Measurements from ENCODE around the gene TNFAIP8L1.
A peak's percentile ranks its signal among the peaks of the same experiment; 100 is the strongest.

The TNFAIP8L1 gene

DNA sequence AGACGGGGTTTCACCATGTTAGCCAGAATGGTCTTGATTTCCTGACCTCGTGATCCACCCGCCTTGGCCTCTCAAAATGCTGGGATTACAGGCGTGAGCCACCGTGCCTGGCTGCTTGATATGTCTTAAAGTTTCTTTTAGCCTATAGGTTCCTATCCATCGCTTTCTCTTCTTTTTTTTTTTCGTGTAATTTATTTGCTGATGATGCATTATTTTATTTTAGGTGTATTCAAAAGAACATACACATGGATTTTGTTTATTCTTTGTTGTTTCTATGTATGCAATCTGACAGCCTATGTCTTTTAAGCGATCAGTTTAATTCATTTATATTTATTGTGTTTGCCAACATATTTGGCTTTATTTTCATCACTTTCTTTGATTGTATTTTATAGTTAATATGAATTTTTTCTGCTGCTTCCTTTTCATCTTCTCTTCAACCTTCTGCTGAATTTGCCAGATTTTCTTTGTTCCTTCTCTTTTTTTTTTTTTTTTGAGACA lies 26.0 kb upstream of the TNFAIP8L1 start:
- DNase-seq: no peak

DNA sequence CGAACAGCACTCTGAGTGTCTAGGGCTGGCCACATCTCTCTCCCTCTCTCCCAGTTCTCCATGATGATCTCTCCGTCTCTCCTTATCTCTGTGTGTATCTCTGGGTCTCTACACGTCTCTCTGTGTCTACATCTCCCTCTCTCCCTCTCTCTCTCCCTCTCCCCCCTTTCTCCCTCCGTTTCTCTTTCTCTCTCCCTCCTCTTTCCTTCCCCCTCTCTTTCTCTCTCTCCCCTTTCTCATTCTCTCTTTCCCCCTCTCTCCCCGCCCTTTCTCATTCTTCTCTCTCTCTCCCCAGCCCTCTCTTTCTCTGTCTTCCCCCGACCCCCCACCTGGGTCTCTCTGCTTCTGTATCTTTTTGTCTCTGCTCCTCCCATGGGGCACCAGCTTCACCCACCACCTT lies 21.3 kb upstream of the TNFAIP8L1 start:
- no peak for DNase-seq

DNA sequence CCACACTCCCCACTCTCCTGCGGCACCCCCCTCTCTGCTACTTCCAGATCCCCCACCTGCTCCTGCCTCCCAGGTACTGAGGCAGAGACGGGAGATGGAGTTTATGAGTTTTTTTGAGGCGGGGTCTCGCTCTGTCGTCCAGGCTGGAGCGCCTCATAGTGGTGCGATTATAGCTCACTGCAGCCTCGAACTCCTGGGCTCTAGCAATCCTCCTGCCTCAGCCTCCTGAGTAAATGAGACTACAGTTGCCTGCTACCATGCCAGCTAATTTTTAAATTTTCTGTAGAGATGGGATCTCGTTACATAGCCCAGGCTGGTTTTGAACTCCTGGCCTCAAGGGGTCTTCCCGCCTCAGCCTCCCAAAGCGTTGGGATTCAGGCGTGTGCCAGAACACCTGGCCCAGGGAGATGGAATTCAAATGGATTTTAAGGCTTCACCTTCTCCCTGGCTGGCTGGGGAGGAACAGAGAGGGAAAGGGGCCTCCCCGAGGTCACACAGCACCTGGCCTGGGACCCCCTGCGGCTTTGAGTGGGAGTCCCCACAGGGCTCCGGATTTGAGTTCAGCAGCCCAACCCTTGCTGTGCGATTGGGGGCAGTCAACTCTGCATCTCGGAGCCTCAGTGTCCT lies 19.5 kb upstream of the TNFAIP8L1 start:
- no peak for DNase-seq

DNA sequence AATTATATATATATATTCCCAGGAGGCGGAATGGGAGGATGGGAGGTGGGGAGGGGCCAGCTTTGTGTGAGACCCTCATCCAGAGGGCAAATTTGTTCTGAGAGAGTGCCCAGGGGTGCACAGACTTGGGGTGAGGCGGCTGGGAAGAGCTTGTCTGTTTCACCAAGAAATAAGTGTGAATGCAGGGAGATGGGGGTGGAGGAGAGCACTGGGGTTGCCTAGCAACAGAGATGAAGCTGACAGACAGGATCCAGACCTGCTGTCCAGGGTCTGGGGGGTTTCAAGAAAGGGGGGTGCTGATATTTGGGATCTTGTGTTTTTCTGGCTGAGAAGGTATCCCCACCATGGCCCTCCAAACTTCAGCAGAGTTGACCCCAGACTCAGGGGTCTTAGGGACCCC lies 18.6 kb upstream of the TNFAIP8L1 start:
- peak in 1 of 3 experiments; percentile 53 for DNase-seq

DNA sequence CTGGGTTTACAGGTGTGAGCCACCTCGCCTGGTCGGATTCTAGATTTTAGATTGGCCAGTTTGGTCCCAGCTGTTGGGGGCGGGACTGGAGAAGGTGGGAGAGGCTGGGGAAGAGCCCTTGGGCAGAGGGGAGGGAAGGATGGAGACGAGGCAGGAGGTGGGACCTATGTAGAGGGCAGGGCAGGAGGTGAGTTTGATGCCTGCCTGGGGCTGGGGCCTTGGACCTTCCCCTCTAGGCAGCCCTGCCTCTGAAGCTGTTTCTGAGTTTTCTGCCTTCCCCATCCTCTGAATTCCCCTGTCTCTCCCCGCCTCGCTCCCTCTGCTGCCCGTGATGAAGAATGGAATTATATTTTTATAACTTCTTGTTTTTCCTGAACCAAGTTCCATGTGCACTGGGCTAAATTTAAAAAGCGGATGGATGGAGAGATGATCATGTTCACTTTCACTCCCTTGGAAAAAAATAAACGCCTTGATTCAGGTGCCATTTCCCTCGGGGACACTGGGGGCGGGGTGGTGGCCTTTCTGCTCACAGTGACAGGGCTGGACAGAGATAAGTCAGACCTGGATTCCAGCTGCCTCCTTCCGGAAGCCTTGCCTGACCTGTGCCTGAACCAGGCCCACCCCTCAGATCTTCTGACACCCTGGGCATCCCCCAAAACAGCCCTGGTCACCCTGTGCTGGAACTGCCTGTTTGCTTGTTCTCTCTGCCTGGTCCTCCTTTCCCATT lies 16.5 kb upstream of the TNFAIP8L1 start:
- DNase-seq: peak in 2 of 3 experiments; percentile 25 to 58

DNA sequence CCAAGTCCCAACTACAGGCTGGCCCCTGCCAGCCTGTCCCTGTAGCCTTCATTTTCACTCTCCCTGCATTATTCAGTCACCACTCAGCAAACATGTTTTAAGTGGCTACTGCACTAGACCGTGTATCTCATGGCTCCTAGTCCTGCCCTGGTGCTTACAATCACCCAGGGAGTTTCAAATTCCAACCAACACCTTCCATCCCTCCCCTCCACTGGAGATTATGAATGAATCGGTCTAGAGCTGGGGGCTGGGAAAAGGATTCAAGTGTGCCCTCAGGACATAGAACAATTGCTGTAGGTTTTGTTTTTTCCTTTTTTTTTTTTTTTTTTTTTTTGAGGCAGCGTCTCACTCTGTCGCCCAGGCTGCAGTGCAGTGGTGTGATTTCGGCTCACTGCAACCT lies 15.0 kb upstream of the TNFAIP8L1 start:
- peak in 2 of 3 experiments; percentile 22 to 77 for DNase-seq

DNA sequence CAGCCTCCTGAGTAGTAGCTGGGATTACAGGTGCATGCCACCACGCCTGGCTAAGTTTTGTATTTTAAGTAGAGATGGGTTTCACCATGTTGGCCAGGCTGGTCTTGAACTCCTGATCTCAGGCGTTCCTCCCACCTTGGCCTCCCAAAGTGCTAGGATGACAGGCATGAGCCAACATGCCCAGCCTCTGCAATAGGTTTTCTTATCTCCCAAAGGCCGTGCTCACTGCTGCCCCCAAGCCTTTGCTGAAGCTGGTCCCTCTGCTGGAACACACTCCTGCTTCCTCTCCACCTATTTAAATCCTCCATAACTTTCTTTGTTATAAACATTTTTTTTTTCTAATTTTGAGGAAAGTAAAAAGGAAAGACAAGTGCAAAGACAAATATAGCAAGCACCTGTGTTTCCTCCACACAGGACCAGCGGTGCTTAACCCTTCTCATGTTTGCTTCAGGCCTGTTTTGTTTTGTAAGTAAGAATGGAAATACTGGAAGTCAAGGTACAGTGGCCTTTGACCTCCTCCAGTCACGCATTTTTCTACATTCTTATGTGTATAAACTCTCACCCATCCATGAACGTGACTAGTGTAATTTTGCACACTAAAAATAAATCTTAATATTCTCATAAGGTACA lies 14.5 kb upstream of the TNFAIP8L1 start:
- peak in 1 of 3 experiments; percentile 48 for DNase-seq

DNA sequence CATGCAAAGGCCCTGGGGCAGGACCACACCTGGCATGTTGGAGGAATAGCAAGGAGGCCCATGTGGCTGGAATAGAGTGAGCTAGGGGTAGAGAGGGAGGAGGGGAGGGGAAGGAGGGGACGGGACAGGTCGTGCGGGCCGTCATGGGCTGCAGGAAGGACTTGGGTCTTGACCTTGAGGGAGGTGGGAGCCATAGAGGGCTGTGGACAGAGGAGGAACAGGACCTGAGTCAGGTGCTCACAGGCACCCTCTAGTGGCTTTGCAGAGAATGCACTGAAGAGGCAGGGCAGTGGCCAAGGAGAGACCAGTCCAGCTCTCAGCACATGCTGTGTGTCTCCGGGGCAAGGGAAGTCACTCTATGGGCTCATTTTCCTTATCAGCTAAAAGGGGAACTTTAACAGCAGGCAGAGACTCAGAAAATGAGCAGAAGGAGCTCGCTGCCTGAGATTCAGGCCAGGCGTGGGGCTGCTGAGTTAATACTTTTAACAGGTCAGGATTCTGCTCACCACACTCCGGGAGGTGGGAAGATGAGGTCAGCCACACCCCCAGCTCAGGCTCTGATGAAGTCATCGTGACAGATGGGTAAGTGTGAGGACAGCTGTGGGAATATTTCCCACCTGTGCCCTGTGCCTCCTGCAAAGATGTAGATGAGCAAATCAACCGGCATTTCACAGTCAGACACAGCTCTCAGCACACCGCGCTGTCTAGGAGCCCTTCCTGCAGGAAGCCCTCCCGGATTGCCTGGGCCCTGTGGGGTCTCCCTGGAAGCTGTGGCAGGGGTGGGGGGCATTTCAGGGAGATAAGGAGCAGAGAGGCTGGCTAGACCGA lies 6.0 kb upstream of the TNFAIP8L1 start:
- DNase-seq: peak; percentile 33 to 62 (median 53)

DNA sequence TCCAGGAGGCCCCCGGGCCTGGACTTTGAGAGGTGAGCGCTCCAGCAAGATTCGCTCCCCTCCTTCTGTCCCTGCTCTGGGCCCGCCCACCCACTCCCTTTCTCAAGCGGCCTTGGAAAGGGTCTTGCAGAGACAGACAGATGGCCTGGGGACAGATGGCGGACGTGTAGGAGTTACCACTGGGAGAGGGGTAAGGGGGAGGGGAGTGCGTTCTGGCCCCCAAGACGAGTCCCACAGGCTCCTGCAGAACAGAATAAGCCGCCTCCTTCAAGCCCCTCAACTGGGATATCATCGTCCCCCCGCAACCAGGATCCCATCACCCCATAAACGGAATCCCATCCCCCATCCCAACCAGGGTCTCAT lies 3.6 kb upstream of the TNFAIP8L1 start:
- no peak for DNase-seq

DNA sequence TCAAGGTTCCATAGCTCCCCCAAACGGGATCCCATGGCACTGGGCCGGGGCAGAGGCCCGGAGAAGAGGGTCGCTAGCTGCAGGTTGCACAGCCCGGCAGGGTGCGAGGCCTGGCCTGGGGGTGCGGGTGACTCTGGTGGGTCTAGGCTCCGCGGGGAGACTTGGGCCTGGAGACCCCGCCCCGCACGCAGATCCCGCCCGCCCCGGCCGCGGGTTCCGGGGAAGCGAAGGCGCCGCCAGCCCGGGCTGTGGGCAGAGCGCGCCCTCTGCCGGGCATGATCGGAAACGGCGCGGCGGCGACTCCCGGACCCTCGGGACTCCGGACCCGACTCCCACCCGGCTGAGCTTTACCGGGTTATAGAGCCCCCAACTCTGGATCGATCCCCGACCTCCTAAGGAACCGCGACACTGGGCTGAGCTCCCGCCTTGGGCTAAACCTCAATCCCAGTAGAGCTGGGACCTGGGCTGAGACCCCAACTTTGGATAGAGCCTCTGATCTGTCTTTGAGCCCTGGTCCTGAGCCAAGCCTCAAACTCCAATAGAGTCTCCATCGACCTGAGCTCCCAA lies 3.1 kb upstream of the TNFAIP8L1 start:
- peak; percentile 60 to 73 (median 62) for DNase-seq

DNA sequence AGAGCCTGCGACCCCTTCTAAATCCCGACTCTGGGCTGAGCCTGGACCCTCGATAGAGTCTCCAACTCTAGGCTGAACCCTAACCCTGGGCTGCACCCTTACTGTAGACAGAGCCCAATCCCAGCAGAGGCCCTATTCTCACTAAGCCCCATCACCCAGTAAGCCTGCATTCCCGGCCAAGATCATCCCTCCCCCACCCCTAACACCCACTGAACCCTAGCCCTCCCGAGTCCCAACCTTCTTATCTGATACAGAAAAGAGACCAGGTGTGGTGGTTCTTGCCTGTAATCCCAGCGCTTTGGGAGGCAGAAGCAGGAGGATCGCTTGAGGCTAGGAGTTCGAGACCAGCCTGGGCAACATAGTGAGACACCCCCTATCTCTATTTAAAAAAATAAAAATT lies 2.6 kb upstream of the TNFAIP8L1 start:
- DNase-seq: no peak

DNA sequence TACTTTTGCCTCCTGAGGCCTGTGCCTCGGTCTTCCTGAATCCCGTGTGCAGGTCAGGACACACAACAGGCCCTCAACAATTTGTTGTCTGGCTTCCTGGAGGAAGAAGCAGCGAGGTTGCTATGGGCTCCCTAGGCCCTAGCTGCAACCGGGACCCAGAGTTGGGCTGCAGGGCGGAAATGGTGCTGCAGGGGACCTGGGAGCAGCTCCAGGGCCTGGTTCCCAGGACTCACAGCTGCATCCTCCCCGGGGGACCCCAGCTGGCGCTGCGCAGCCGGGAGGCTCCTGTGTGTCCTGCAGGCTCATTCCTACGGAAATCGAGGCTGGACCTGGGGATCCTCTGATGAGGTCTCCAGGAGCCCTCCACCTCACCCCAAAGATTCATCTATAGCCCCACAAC lies 999 bp upstream of the TNFAIP8L1 start:
- DNase-seq: no peak

DNA sequence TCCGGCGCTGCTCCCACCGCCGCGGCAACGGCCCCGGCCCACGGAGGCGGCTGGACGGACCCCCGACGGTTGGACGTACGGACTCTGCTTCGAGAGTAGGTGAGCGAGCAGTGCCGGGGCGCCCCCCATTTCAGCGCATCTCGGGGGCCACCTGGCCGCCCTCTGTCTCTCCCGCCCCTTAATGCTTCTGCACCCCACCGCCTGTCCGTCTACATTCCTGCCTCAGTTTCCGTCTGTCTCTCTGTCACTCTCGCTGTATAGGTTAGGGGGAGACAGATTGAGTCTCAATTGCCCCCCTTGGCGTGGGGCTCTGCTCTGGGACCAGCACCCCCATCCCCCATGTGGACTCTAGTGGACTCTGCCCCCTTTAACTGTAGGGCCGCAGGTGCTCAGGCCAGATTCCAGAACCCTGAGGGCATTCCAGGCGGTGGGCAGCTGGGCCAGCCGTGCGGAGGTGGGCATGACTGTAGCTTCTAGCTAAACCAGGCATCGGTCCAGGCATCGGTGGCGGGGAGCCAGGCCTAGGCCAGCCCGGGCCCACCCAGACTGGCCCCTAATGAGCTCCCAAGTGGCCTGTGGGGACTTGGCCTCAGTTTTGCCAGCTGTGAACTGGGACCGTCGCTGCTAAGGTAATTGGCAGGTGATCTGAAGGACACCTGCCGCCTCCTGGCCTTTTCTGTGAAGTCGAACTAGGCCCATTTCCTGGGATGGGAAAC lies 373 bp downstream of the TNFAIP8L1 start:
- DNase-seq: peak in 2 of 3 experiments; percentile 59 to 66

DNA sequence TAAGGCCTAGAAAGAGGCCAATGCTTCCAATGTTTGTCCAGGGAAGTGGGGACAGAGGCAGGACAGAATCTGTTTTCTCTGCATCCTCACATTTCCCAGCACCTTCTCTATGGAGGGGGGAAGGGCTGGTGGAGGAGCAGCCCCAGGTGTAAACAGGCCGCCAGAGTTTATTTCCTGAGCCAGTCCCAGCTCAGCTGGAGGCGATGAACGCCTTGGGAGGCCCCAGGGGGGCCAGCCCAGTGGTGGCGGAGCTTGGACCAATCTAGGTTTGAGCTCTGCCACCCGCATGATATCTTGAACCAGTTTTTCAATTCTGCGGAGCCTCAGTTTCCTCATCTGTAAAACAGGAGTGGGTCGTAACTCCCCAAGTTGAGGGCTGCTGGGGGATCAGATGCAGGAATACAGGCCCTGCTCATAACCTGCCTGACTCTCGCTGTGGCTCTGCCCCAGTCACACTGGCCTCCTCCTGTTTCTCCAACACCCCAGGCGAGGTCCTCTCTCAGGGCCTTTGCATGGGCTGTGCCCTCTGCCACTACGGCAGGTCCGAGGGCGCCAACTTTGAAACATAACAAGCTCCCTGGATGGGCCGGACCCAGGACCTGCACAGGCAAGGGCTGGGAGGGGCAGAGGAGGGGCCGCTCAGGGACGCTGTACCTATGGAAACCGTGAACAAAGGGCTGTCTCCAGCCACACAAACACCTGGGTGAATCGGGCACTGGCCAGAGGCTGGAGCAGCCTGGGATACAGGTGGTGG lies 1.1 kb downstream of the TNFAIP8L1 start:
- DNase-seq: peak in 2 of 3 experiments; percentile 41 to 74

DNA sequence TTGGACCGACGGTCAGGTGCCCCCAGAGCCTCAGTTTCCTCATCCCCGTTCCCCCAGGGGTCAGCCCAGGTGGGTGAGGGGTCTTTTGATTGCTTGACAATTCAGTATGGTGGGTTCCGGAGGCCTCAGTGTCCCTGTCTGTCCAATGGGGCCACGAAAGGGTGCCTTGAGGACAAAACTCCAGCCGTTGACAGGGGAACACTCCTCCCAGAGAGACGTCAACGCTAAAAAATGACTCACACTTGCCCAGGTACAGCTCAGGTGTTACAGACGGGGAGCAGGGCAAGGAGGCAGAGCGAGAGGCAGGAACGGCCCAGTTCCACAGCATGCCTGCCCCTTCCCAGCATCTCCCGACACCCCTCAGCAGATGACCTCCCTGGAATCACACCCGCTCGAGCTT lies 1.8 kb downstream of the TNFAIP8L1 start:
- no peak for DNase-seq

DNA sequence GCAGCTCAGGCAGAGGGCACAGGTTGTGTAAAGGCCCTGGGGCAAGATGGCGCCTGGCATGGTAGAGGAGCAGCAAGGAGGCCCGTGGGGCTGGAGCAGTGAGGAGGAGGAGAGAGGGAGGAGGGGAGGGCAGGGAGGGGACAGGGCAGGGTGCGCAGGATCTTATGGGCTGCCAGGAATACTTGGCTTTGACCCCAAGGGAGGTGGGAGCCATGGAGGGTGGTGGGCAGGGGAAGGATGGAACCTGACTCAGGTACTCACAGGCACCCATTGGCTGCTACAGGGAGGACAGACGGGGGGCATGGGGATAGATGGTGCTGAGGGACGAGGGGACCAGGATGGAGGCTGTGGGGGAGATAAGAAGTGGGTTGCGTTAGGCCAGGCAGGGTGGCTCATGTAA lies 3.3 kb downstream of the TNFAIP8L1 start:
- DNase-seq: no peak

DNA sequence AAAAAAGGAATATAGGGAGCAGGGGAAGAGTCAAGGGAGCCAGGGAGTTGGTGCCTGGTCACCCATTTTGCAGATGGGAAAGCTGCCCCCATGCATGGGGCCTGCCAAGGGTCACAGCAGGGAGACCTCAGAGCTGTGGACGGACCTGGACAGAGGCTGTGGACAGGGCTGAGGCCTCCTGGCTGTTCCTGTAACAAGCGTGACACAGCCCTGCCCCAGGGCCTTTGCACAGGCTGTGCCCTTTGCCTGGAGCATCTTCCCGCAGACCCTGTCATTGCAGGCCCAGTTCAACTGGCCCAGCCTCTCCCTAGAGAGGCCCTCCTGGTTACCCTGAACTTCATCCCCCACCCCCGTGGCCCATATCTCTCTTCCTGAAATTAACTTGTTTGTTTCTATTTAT lies 6.4 kb downstream of the TNFAIP8L1 start:
- DNase-seq: no peak

DNA sequence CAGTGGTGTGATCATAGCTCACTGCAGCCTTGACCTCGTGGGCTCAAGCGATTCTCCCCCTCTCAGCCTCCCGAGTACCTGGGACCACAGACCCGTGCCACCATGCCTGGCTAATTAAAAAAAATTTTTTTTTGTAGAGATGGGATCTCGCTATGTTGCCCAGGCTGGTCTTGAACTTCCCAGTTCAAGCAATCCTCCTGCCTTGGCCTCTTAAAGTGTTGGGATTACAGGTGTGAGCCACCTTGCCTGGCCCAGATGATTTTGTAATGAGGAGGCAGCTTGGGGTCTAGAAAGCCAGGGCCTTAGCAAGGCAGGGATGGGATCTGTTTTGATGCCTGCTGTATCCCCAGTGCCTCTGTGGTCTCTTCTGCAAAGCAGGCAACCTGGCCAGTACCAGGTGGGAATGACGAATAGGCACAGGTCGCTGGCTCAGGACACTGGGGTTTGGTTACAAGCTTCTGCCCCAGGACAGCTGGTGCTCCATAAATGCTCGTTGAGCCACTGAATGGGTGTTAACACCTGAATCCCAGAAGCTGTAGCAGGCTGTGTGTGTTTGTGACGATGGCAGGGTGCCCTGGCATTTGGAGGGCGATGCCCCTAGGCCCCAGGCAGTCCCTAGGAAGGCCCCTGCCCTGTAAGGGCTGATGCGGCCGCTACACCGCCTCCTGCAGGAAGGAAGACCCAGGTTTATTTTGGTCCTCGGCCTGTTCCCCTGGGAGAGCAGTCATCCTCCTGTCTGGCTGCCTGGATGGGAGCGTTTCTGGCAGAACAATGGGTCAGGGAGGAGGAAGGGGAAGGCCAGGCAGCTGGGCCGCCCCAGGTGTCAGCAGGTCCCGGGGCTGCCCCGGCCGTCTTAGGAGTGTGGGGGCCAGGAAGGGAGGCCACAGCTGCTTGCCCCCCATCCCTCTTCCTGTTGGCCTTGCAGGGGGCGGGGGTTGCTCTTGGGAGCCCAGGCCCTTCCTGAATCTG lies 8.6 kb downstream of the TNFAIP8L1 start:
- no peak for DNase-seq

DNA sequence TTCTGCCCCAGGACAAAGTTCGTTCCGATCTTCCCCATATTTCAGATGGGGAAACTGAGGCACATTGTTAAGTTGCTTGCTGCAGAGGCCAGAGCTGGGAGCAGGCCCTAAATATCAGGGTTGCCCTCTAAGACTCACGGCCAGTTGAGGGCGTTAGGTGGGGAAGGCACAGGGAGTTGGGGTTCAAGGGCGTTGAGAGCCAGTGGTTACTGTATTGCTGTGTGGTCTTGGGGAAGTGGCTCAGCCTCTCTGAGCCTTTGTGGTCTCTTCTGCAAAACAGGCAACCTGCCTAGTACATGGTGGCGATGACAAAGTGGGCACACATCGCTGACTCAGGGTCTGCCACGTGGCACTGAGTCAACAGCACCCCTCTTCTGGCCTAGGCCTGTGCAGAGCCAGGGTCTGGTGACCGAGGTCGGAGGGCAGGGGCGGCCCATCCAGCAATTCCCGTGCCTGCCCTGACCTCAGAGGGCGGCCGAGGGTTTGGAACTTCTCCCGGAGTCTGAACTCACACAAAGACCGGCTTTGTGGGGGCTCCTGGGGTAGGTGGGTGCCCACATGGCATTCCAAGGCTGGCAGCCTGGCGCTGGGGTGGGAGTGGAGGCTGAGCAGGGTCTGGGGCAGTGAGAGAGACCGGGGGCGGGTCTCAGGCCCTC lies 10.2 kb downstream of the TNFAIP8L1 start:
- no peak for DNase-seq

DNA sequence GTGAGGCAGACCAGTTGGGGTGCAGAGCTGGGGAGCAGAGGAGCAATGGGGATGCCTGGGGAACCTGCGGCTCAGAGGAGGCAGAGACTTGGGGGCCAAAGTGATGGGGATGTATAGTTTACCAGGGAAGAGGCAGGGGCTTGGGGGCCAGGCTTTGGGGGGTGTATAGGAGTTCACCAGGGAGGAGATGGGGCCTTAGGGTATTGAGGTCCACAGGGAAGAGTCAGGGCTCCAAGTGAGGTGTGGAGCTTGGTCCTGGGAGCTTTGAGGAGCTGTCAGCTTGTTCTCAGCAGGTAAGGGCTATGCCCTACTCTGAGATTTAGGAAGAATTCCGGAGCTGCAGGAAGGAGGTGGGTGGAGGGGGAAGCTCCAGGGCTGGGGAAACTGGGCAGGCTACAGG lies 10.8 kb downstream of the TNFAIP8L1 start:
- no peak for DNase-seq

Measured in NCI-H1417 (cell line).